ENCODE measurements around the gene FKBP1B.
"Not testable (repeated sequence)": the region's sequence is repeated elsewhere in the genome, so short reads cannot be mapped to it uniquely, and the experiment has no call there.

FKBP1B gene

GRCh38 chr2:24049485-24050021 lies at the start of gene FKBP1B:
FKBP1B (plus strand) TSS chr2:24049741; CDS start chr2:24049850, 109 bp downstream.
- peak; percentile 13 for DNase-seq (ENCODE audit: low read depth)

GRCh38 chr2:24007693-24008092 lies 41.8 kb upstream of the FKBP1B start:
- no peak for DNase-seq (ENCODE audit: low read depth)

- no peak for DNase-seq (ENCODE audit: low read depth)
Measured at GRCh38 chr2:24008672-24009366, 40.7 kb upstream of the FKBP1B start.

- no peak for DNase-seq (ENCODE audit: low read depth)
Measured at GRCh38 chr2:24009367-24009679, 40.2 kb upstream of the FKBP1B start.

- DNase-seq (ENCODE audit: low read depth): no peak
Measured at GRCh38 chr2:24009680-24010476, 39.7 kb upstream of the FKBP1B start, which contains the start of gene MFSD2B. MFSD2B (plus strand) TSS chr2:24010085; CDS start chr2:24010097, 12 bp downstream.

- no peak for DNase-seq (ENCODE audit: low read depth)
Measured at GRCh38 chr2:24010477-24011249, 38.9 kb upstream of the FKBP1B start.

- DNase-seq (ENCODE audit: low read depth): no peak
Measured at GRCh38 chr2:24011250-24012104, 38.1 kb upstream of the FKBP1B start.

GRCh38 chr2:24012521-24013188 lies 36.9 kb upstream of the FKBP1B start:
- DNase-seq (ENCODE audit: low read depth): no peak

GRCh38 chr2:24014902-24015301 lies 34.6 kb upstream of the FKBP1B start:
- not testable (repeated sequence) for DNase-seq (ENCODE audit: low read depth)

- peak; percentile 37 for DNase-seq (ENCODE audit: low read depth)
Measured at GRCh38 chr2:24015562-24016375, 33.8 kb upstream of the FKBP1B start.

GRCh38 chr2:24016376-24016761 lies 33.2 kb upstream of the FKBP1B start:
- DNase-seq (ENCODE audit: low read depth): no peak

- DNase-seq (ENCODE audit: low read depth): no peak
Measured at GRCh38 chr2:24016853-24017703, 32.5 kb upstream of the FKBP1B start.

GRCh38 chr2:24017711-24018110 lies 31.8 kb upstream of the FKBP1B start:
- DNase-seq (ENCODE audit: low read depth): no peak

- DNase-seq (ENCODE audit: low read depth): no peak
Measured at GRCh38 chr2:24018241-24018640, 31.3 kb upstream of the FKBP1B start.

GRCh38 chr2:24019729-24020128 lies 29.8 kb upstream of the FKBP1B start:
- no peak for DNase-seq (ENCODE audit: low read depth)

- DNase-seq (ENCODE audit: low read depth): no peak
Measured at GRCh38 chr2:24020244-24020643, 29.3 kb upstream of the FKBP1B start.

GRCh38 chr2:24021122-24021998 lies 28.2 kb upstream of the FKBP1B start:
- DNase-seq (ENCODE audit: low read depth): no peak

- DNase-seq (ENCODE audit: low read depth): no peak
Measured at GRCh38 chr2:24022324-24022974, 27.1 kb upstream of the FKBP1B start.
